H1 (cell line): Measurements from ENCODE around the gene SMNDC1. TPM values are rescaled to one million over a fixed set of nuclear protein-coding genes. Genes with fewer than 3 reads are reported as not detected.

Experiments
- CTCF ChIA-PET: fragments of 300-600 bp; sonication (Branson Sonifier 250); formaldehyde crosslinking; loops from one replicate; lab custom pipeline; 2021; ENCODE audit not compliant: partially characterized antibody; lab: Charles Lee
- POLR2A ChIA-PET: fragments of 300-600 bp; sonication (Branson Sonifier 250); formaldehyde crosslinking; loops from one replicate; lab custom pipeline; 2021; ENCODE audit warnings: inconsistent platforms; ENCODE audit not compliant: partially characterized antibody; lab: Charles Lee
- DNase-seq, 2 experiments: peaks; one replicate each; pipeline versions ENCODE4 v3.0.0 to v3.0.0-alpha.2; 2010 to 2022; ENCODE audit warnings: low spot score in 2 of 2, low read depth in 1 of 2, mixed read lengths in 1 of 2
- FAIRE-seq: peaks from 2 replicates; lab custom pipeline; 2011; peaks lifted over from hg19 to GRCh38; lab: Jason Lieb, UNC
- H2AFZ ChIP-seq: 2 replicates; pipeline ENCODE4 v1.8.1; 2012; ENCODE audit warnings: low read length, inconsistent platforms
- H2AK5ac ChIP-seq: 2 replicates; pipeline ENCODE4 v1.6.1; 2013; ENCODE audit warnings: low read depth, low read length
- H2BK120ac ChIP-seq: replicated peaks from 2 replicates; pipeline ENCODE3; 2013; ENCODE audit warnings: low read depth, low read length, inconsistent platforms
- H2BK12ac ChIP-seq: 2 replicates; pipeline ENCODE4 v1.6.1; 2013; ENCODE audit warnings: low read depth, low read length
- H2BK15ac ChIP-seq: 2 replicates; pipeline ENCODE4 v1.6.1; 2013; ENCODE audit warnings: low read length
- H2BK20ac ChIP-seq: 2 replicates; pipeline ENCODE4 v1.6.1; 2013; ENCODE audit warnings: low read length
- H2BK5ac ChIP-seq: 2 replicates; pipeline ENCODE4 v1.6.1; 2013; ENCODE audit warnings: low read depth, low read length
- H3K14ac ChIP-seq: 2 replicates; pipeline ENCODE4 v1.6.1; 2013; ENCODE audit warnings: inconsistent platforms; ENCODE audit not compliant: insufficient read length
- H3K18ac ChIP-seq: 2 replicates; pipeline ENCODE4 v1.6.1; 2013; ENCODE audit warnings: low read length; ENCODE audit errors: extremely low read depth
- H3K23ac ChIP-seq: 2 replicates; pipeline ENCODE4 v1.6.1; 2013; ENCODE audit warnings: inconsistent platforms; ENCODE audit not compliant: insufficient read length
- H3K23me2 ChIP-seq: 2 replicates; pipeline ENCODE4 v1.6.1; 2013; ENCODE audit warnings: low read depth, low read length
- H3K27ac ChIP-seq: 2 replicates; pipeline ENCODE4 v1.6.1; 2011; ENCODE audit warnings: low read depth, low read length, inconsistent platforms
- H3K27me3 ChIP-seq, 4 experiments: replicated peaks in 1 of 4; 1 replicate in 1 of 4; 2 replicates in 3 of 4; pipeline versions ENCODE4 v1.6.1 to v1.8.1; 2011 to 2013; ENCODE audit warnings: low read length in 3 of 4, mild to moderate bottlenecking in 3 of 4, inconsistent platforms in 2 of 4, mixed read lengths in 2 of 4, moderate library complexity in 1 of 4; ENCODE audit not compliant: control insufficient read depth in 3 of 4, insufficient read depth in 3 of 4; ENCODE audit errors: extremely low read depth in 1 of 4
- H3K36me3 ChIP-seq, 4 experiments: 2 replicates each; pipeline versions ENCODE4 v1.6.1 to v1.8.1; 2011 to 2013; ENCODE audit warnings: mild to moderate bottlenecking in 4 of 4, low read length in 3 of 4, moderate library complexity in 2 of 4, control low read depth in 1 of 4, inconsistent platforms in 1 of 4; ENCODE audit not compliant: insufficient read depth in 4 of 4, control insufficient read depth in 2 of 4
- H3K4ac ChIP-seq: replicated peaks from 2 replicates; pipeline ENCODE3; 2013; ENCODE audit warnings: low read length, low read depth, mixed read lengths, inconsistent platforms; ENCODE audit not compliant: insufficient read length
- H3K4me1 ChIP-seq, 4 experiments: replicated peaks in 1 of 4; 1 replicate in 1 of 4; 2 replicates in 3 of 4; pipeline versions ENCODE4 v1.6.1 to v1.8.1; 2011 to 2013; ENCODE audit warnings: low read length in 3 of 4, inconsistent platforms in 2 of 4, mixed read lengths in 1 of 4; ENCODE audit not compliant: insufficient read depth in 4 of 4, control insufficient read depth in 3 of 4
- H3K4me2 ChIP-seq, 2 experiments: 2 replicates each; pipeline versions ENCODE4 v1.6.1 to v1.8.1; 2011 to 2013; ENCODE audit warnings: low read depth in 2 of 2, low read length in 2 of 2, control low read depth in 1 of 2, inconsistent platforms in 1 of 2, mild to moderate bottlenecking in 1 of 2; ENCODE audit not compliant: insufficient read depth in 1 of 2
- H3K4me3 ChIP-seq, 4 experiments: fragments of 200-600, 300-600 bp in 1 of 4; sonication (generic), shearing (Covaris generic), sonication (Bioruptor Twin) in 1 of 4; 2 replicates each; pipeline versions ENCODE4 v1.5.1 to v1.8.1; 2011 to 2016; ENCODE audit warnings: low read length in 4 of 4, low read depth in 3 of 4, control low read depth in 2 of 4, inconsistent platforms in 2 of 4, mild to moderate bottlenecking in 2 of 4, mixed read lengths in 1 of 4, moderate library complexity in 1 of 4; ENCODE audit not compliant: insufficient read depth in 2 of 4; ENCODE audit errors: extremely low read depth in 1 of 4
- H3K56ac ChIP-seq: replicated peaks from 2 replicates; pipeline ENCODE3; 2013; ENCODE audit warnings: low read depth, mild to moderate bottlenecking, mixed read lengths, low read length, inconsistent platforms; ENCODE audit not compliant: insufficient read length
- H3K79me1 ChIP-seq: 2 replicates; pipeline ENCODE4 v1.6.1; 2013; ENCODE audit warnings: low read depth, low read length, control low read depth
- H3K79me2 ChIP-seq, 2 experiments: 2 replicates each; pipeline versions ENCODE4 v1.6.1 to v1.8.1; 2012 to 2013; ENCODE audit warnings: low read length in 2 of 2, mild to moderate bottlenecking in 2 of 2, inconsistent platforms in 1 of 2; ENCODE audit not compliant: insufficient read depth in 2 of 2, control insufficient read depth in 1 of 2
- H3K9ac ChIP-seq, 4 experiments: replicated peaks in 1 of 4; 1 replicate in 1 of 4; 2 replicates in 3 of 4; pipeline versions ENCODE4 v1.6.1 to v1.8.1; 2011 to 2013; ENCODE audit warnings: low read depth in 3 of 4, low read length in 3 of 4, control low read depth in 2 of 4, mild to moderate bottlenecking in 2 of 4, moderate library complexity in 2 of 4, inconsistent platforms in 1 of 4; ENCODE audit errors: extremely low read depth in 1 of 4
- H3K9me3 ChIP-seq, 2 experiments: 2 replicates each; pipeline versions ENCODE4 v1.6.1 to v1.8.1; 2012 to 2013; ENCODE audit warnings: mild to moderate bottlenecking in 2 of 2, moderate library complexity in 2 of 2, control low read depth in 1 of 2, inconsistent platforms in 1 of 2, low read depth in 1 of 2, low read length in 1 of 2, mixed read lengths in 1 of 2; ENCODE audit not compliant: insufficient read depth in 2 of 2
- H4K20me1 ChIP-seq, 2 experiments: replicated peaks in 1 of 2; 2 replicates each; pipeline versions ENCODE3 to v1.8.1; 2011 to 2013; ENCODE audit warnings: inconsistent platforms in 2 of 2, low read length in 2 of 2, mild to moderate bottlenecking in 1 of 2; ENCODE audit not compliant: insufficient read depth in 2 of 2, control insufficient read depth in 1 of 2
- H4K5ac ChIP-seq: 2 replicates; pipeline ENCODE4 v1.6.1; 2013; ENCODE audit warnings: low read length, low read depth, mixed read lengths, inconsistent platforms; ENCODE audit not compliant: insufficient read length
- H4K8ac ChIP-seq: 2 replicates; pipeline ENCODE4 v1.8.0; 2013; ENCODE audit warnings: mild to moderate bottlenecking, moderate library complexity, low read length, inconsistent platforms; ENCODE audit not compliant: insufficient read depth; ENCODE audit errors: extremely low read depth
- H4K91ac ChIP-seq: replicated peaks from 2 replicates; pipeline ENCODE3; 2013; ENCODE audit warnings: low read length, mixed read lengths, inconsistent platforms; ENCODE audit not compliant: insufficient read length
- BCL11A ChIP-seq, 2 experiments: IDR thresholded peaks; one replicate each; pipeline ENCODE4 v1.6.1; 2011; ENCODE audit warnings: low read depth in 2 of 2, low read length in 2 of 2, mild to moderate bottlenecking in 2 of 2
- EP300 ChIP-seq, 2 experiments: IDR thresholded peaks; 1 replicate in 1 of 2; 2 replicates in 1 of 2; pipeline ENCODE4 v1.6.1; 2011 to 2012; ENCODE audit warnings: low read depth in 2 of 2, low read length in 2 of 2, mild to moderate bottlenecking in 2 of 2, borderline replicate concordance in 1 of 2, inconsistent platforms in 1 of 2, moderate library complexity in 1 of 2
- HDAC6 ChIP-seq: IDR thresholded peaks from one replicate; pipeline ENCODE4 v1.7.1; 2012; ENCODE audit warnings: low read depth, mild to moderate bottlenecking, inconsistent platforms, low read length, moderate library complexity
- JUN ChIP-seq: IDR thresholded peaks from 2 replicates; pipeline ENCODE4 v1.6.1; 2011; ENCODE audit warnings: low read depth, mild to moderate bottlenecking, improper control_type of control experiment, low read length
- MAX ChIP-seq: IDR thresholded peaks from 2 replicates; pipeline ENCODE4 v1.6.1; 2012; ENCODE audit warnings: inconsistent platforms
- NANOG ChIP-seq: IDR thresholded peaks from 2 replicates; pipeline ENCODE4 v1.6.1; 2011; ENCODE audit warnings: low read length, low read depth, mild to moderate bottlenecking, inconsistent platforms; ENCODE audit not compliant: insufficient read depth, poor library complexity, severe bottlenecking
- RBBP5 ChIP-seq: IDR thresholded peaks from 2 replicates; pipeline ENCODE4 v1.7.1; 2012; ENCODE audit warnings: low read depth, mild to moderate bottlenecking, inconsistent platforms, low read length, moderate library complexity, borderline replicate concordance
- SIN3A ChIP-seq, 2 experiments: IDR thresholded peaks in 1 of 2; conservative IDR thresholded peaks in 1 of 2; 2 replicates each; pipeline ENCODE4 v1.6.1; 2011 to 2012; ENCODE audit warnings: low read length in 2 of 2, improper control_type of control experiment in 1 of 2, low read depth in 1 of 2, mild to moderate bottlenecking in 1 of 2
- TBP ChIP-seq: IDR thresholded peaks from 2 replicates; pipeline ENCODE4 v1.6.1; 2011; ENCODE audit warnings: low read depth, low read length, improper control_type of control experiment
- TCF12 ChIP-seq: IDR thresholded peaks from 2 replicates; pipeline ENCODE4 v1.6.1; 2011; ENCODE audit warnings: low read depth, mild to moderate bottlenecking, low read length
- USF2 ChIP-seq: IDR thresholded peaks from 2 replicates; pipeline ENCODE4 v1.6.1; 2011; ENCODE audit warnings: low read length, improper control_type of control experiment
- WGBS, 2 experiments: shearing (Covaris generic) in 1 of 2; methylation state at CpG; one replicate each; pipeline versions ENCODE4 v1.1.6 to v1.1.7; 2013 to 2015; ENCODE audit warnings: low lambda C conversion rate in 2 of 2, mixed read lengths in 2 of 2, inconsistent platforms in 1 of 2, low coverage in 1 of 2, missing lambda C conversion rate in 1 of 2; ENCODE audit not compliant: insufficient replicate concordance in 2 of 2, insufficient coverage in 1 of 2, insufficient read length in 1 of 2; ENCODE audit errors: extremely low coverage in 1 of 2, missing lambda C conversion rate in 1 of 2; 5-methylcytosine and 5-hydroxymethylcytosine counted together
- polyA plus RNA-seq, 7 experiments: library from polyadenylated mRNA; depleted of rRNA in 3 of 7; stranded (reverse) in 5 of 7; unstranded in 2 of 7; fragments of >200 nt in 5 of 7; fragments of 200-250 nt in 2 of 7; gene quantifications; 1 replicate in 5 of 7; 2 replicates in 1 of 7; 4 replicates in 1 of 7; pipeline versions ENCODE4 v1.2.1 to v1.2.3, GENCODE V29; 2011 to 2013; ENCODE audit warnings: missing spikeins in 2 of 7, mixed read lengths in 2 of 7
- total RNA-seq: library from RNA; stranded (reverse); fragmentation: NEBNext Ultra II Directional; extraction: Animal tissue kit (Norgen Biotek cat#: 25700); gene quantifications from 2 replicates; pipeline ENCODE4 v1.2.1, GENCODE V29; 2021

The SMNDC1 gene
- total and polyA plus RNA-seq, 2 of the 8 experiments (the other 6 are each of a cell fraction or from before 2014, with no cell fraction given) = 8.1 to 48.6 TPM

- no peak overlapping the region for H3K14ac ChIP-seq
- no peak overlapping the region for H2BK12ac ChIP-seq
- H3K23ac ChIP-seq = no peak overlapping the region
- H2BK5ac ChIP-seq = no peak overlapping the region
- H2BK20ac ChIP-seq = no peak overlapping the region
- no peak overlapping the region for H3K4ac ChIP-seq
- H3K36me3 ChIP-seq = no peaks in the 10 kb centered on the region
- H4K8ac ChIP-seq = no peak overlapping the region
- no peaks in the 10 kb centered on the region for H3K79me1 ChIP-seq
- DNase-seq = no peak
- no peaks in the 10 kb centered on the region for H3K79me2 ChIP-seq
- no peak overlapping the region for H3K27ac ChIP-seq
- no peaks in the 10 kb centered on the region for H3K27me3 ChIP-seq
- TF ChIP-seq SIN3A (conservative IDR thresholded peaks at IDR 0.05 in 1 of 2, IDR thresholded peaks at IDR 0.05 in 1 of 2; ENCODE audit: low read depth in 1 of 2, low read length in 2 of 2) (no peak), HDAC6 (no peak), NANOG (no peak), MAX (no peak), EP300 (IDR thresholded peaks at IDR 0.05; ENCODE audit: borderline replicate concordance in 1 of 2, low read depth in 2 of 2, low read length in 2 of 2) (no peak), TBP (no peak), RBBP5 (no peak), TCF12 (no peak), BCL11A (IDR thresholded peaks at IDR 0.05; ENCODE audit: low read depth in 2 of 2, low read length in 2 of 2) (no peak), USF2 (no peak), JUN (no peak)
- no peak overlapping the region for H3K9ac ChIP-seq
- FAIRE-seq = no peak
- no peak overlapping the region for H2AK5ac ChIP-seq
- no peaks in the 10 kb centered on the region for H3K4me1 ChIP-seq
- WGBS, 2 experiments = 93% methylated on average over 1 of the region's 1 CpG; no CpG with 5 or more reads in 1 of the 2 experiments
- H3K4me3 ChIP-seq = no peak overlapping the region
- H2BK120ac ChIP-seq = no peak overlapping the region
- H3K56ac ChIP-seq = no peak overlapping the region
- H4K91ac ChIP-seq = no peak overlapping the region
- ChIA-PET POLR2A (no interaction called here), CTCF (interaction anchor here (0.7 to 1.8 kb wide), 7 partner anchors 9 to 193 kb away, joined by 3 to 7 read pairs (median 5); no protein-coding TSS in a partner anchor)
- H4K20me1 ChIP-seq = no peaks in the 10 kb centered on the region
- H2BK15ac ChIP-seq = no peak overlapping the region
- no peak overlapping the region for H3K18ac ChIP-seq
- no peaks in the 10 kb centered on the region for H3K9me3 ChIP-seq
- no peaks in the 10 kb centered on the region for H3K23me2 ChIP-seq
- H3K4me2 ChIP-seq = no peak overlapping the region
- H2AFZ ChIP-seq = no peak overlapping the region
- no peak overlapping the region for H4K5ac ChIP-seq
Observed at GRCh38 chr10:110260746-110261477, 43.8 kb downstream of the SMNDC1 start.
